GM18502 (cell line): Measurements from ENCODE around the gene ATP13A1.
"Not testable (repeated sequence)": the region's sequence is repeated elsewhere in the genome, so short reads cannot be mapped to it uniquely, and the experiment has no call there.

Experiments
- ATAC-seq: cut with Tn5 transposase; IDR thresholded peaks from one replicate; pipeline ENCODE4 v1.9.1; 2021; ENCODE audit warnings: mild to moderate bottlenecking; ENCODE audit not compliant: unreplicated experiment, poor library complexity

The ATP13A1 gene

GRCh38 chr19:19663256-19664120, at the start of gene ATP13A1:
Gene ATP13A1 (minus strand): TSS chr19:19663676. CDS start chr19:19663666, 10 bp downstream.
- ATAC-seq: peak; percentile 76

DNA sequence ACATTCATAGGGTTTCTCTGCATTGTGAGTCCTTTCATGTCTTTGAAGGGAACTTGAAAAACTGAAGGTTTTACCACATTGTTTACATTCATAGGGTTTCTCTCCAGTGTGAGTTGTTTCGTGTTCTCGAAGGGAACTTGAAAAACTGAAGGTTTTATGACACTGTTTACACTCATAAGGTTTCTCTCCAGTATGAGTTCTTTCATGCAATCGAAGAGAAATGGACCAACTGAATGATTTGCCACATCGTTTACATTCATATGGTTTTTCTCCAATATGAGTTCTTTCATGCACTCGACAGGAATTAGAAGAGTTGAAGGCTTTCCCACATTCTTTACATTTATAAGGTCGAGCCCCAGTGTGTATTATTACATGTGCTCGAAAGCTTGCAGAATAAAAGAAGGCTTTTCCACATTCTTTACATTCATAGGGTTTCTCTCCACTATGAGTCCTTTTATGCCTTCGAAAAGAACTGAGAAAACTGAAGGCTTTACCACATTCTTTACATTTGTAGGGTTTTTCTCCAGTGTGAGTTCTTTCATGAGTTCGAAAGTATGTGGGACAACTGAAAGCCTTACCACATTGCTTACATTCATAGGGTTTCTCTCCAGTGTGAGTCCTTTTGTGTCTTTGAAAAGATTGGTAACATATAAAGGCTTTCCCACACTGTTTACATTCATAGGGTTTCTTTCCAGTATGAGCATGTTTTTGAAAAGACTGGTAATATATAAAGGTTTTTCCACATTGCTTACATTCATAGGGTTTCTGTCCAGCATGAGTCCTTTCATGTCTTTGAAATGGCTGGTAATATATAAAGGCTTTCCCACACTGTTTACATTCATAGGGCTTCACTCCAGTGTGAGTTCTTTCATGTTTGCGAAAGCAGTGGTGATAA, 48.7 kb upstream of the ATP13A1 start:
- ATAC-seq: no peak

DNA sequence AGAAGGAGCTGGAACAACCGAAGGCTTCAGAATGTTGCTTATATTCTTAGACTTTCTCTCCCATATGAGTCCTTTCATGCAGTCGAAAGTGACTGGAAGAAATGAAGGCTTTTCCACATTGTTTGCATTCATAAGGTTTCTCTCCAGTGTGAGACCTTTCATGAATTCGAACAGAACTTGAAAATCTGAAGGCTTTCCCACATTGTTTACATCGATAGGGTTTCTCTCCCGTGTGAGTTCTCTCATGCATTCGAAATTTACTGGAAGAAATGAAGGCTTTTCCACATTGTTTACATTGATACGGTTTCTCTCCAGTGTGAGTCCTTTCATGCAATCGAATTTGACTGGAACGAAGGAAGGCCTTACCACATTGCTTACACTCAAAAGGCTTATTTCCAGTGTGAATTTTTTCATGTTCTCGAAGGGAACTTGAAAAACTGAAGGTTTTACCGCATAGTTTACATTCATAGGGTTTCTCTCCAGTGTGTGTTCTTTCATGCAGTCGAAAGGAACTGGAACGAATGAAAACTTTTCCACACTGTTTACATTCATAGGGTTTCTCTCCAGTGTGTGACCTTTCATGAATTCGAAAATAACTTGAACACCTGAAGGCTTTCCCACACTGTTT, 47.9 kb upstream of the ATP13A1 start:
- no peak for ATAC-seq

DNA sequence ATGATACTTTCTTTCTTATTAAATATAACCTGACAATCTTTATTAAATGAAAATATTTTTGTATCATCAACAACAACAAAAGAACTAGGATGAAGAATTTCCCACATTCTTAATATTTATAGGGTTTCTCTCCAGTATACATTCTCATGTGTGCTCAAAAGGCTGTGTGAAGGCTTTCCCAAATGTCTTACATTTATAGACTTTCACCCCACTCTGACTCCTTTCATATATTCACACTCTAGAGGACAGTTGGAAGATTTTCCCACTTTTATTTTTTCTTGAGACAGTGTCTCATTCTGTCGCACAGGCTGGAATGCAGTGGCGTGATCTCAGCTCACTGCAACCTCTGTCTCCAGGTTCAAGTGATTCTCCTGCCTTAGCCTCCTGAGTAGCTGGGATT, 47.0 kb upstream of the ATP13A1 start:
- no peak for ATAC-seq

DNA sequence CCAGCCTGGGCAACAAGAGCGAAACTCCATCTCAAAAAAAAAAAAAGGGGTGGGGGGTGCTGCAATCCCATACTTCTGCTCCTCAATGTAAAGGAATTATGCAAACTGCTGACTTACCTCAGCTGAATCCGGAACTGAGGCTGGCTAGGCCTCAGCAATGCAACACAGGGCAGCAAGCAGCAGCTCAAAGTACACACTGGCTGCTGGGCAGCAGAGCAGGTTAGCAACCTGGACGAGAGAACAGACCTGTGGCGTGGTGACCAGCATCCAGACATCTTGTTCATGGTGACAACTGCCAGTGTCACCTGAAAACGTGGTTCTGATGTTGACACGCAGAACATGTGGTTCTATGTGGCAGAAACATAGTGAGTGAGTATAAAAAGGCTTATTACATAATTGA, 41.4 kb upstream of the ATP13A1 start:
- no peak for ATAC-seq

DNA sequence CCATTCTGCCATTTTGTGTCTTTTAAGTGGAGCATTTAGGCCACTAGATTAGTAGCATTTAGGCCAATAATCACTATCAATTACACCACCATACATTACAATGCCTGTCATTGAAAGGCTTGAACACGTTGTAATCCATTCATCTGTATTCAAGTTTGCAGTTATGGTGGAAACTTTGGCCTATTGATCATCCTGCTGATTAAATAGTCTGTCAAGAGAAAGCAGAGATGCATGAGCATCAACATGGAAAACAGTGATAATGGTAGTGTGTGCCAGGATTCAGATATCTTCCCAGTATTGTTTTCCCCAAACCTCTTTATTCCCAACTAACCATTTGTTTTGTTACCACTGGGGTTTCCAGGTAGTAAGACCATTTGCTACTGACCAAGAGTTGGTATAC, 37.0 kb upstream of the ATP13A1 start:
- ATAC-seq: not testable (repeated sequence)

DNA sequence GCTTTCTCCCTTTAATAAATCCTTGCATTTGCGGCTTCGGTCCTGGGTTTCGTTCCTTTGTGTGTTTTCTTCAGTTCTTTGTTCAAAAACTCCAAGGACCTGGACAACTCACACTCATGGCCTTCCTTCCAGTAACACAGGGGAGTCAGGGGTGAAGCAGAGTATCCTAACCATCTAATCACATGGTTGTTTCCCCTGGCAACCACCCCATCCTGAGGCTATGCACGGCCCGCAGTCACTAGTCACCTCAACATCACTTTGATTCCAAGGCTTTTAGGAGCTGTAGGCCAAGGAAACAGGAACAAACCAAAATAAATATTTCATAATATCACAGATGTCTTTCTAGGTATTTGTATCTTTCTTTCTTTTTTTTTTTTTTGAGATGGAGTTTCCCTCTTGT, 34.1 kb upstream of the ATP13A1 start:
- no peak for ATAC-seq

DNA sequence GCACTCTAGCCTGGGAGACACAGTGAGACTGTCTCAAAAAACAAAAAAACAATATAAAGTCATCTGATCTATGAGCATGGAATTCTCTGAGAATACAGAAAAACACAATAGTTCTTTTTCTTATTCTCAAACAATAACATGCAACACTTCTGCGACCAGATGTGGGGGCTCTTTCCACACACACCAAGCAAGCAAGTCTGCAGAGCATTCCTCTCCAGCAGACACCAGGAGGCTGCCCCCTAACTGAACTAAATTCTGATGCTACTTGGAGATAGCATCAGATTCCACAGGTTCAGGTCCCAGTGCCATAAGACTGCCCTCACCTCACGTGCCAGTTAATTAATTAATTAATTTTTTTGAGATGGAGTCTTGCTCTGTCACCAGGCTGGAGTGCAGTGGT, 32.9 kb upstream of the ATP13A1 start:
- no peak for ATAC-seq

DNA sequence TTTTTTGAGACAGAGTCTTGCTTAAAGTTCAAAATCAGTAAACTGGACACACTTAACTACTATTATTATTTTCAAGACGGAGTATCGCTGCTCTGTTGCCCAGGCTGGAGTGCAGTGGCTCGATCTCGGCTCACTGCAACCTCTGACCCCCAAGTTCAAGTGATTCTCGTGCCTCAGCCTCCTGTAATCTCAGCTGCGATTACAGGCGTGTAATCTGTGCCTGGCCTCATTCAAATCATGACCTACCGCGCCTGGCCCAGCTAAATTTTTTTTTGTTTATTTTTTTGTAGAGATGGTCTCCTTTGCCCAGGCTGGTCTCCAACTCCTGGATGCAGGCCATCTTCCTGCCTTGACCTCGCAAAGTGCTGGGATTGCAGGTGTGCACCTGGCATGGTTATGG, 28.2 kb upstream of the ATP13A1 start:
- ATAC-seq: no peak

DNA sequence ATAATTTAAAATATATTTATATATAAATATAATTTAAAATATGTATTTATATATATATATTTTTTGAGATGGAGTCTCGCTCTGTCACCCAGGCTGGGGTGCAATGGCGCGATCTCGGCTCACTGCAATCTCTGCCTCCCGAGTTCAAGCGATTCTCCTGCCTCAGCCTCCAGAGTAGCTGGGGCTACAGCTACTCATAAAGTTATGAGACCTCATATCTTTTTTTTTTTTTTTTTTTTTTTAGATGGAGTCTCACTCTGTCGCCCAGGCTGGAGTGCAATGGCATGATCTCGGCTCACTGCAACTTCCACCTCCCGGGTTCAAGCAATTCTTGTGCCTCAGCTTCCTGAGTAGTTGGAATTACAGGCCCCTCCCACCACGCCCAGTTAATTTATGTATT, 25.5 kb upstream of the ATP13A1 start:
- ATAC-seq: not testable (repeated sequence)

DNA sequence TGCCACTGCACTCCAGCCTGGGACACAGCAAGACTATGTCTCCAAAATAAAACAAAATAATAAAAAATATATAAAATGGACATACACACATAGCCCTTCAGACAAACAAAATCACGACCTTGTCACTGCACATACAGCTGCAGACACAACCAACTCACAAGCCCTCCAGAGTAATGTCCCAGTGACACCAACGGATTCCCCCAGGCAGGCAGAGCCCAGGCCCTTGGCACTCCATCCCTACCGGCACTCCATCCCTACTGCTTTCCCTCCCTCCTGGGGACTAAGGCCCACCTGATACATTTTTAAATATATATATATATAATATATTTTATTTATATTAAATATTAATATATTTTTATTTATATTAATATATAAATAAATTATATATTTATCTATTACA, 23.6 kb upstream of the ATP13A1 start:
- ATAC-seq: no peak

DNA sequence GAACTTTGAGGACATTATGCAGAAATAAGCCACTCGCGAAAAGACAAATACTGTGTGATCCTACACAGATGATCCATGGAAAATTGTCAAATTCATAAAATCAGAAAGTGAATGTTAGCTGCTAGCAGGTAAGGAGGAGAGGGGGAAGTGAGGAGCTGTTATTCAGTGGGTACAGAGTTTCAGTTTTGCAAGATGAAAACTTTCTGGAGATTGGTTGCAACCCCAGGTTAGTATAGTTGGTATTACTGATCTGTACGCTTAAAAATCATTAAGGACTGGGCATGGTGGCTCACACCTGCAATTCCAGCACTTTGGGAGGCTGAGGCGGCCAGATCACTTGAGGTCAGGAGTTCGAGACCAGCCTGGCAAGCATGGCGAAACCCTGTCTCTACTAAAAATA, 23.1 kb upstream of the ATP13A1 start:
- no peak for ATAC-seq

- not testable (repeated sequence) for ATAC-seq
Measured at GRCh38 chr19:19686119-19686518, 22.6 kb upstream of the ATP13A1 start.

DNA sequence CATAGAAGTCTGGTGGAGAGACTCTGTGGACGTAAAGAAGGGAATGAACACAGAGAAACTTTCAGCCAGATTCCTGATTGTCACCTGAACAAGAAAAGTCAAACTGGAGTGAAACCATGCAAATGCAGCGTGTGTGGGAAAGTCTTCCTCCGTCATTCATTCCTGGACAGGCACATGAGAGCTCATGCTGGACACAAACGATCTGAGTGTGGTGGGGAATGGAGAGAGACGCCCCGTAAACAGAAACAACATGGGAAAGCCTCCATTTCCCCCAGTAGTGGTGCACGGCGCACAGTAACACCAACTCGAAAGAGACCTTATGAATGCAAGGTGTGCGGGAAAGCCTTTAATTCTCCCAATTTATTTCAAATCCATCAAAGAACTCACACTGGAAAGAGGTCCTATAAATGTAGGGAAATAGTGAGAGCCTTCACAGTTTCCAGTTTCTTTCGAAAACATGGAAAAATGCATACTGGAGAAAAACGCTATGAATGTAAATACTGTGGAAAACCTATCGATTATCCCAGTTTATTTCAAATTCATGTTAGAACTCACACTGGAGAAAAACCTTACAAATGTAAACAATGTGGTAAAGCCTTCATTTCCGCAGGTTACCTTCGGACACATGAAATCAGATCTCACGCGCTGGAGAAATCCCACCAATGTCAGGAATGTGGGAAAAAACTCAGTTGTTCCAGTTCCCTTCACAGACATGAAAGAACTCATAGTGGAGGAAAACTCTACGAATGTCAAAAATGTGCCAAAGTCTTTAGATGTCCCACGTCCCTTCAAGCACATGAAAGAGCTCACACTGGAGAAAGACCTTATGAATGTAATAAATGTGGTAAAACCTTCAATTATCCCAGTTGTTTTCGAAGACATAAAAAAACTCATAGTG, 15.9 kb upstream of the ATP13A1 start:
- no peak for ATAC-seq

DNA sequence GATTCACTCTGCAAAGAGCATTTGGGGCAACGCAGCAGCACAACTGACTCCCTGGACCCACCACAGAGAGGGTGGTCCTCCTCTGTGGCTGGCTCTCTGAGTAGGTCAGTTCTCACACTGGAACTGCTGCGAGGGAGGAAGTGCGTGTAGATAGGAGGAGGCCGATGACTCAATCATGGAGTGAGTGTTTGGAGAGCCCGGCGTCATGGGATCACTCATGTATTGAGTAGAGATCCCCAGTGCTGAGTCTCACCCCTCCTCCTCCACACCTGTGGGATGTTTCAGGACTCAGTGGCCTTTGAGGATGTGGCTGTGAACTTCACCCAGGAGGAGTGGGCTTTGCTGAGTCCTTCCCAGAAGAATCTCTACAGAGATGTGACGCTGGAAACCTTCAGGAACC, 14.1 kb upstream of the ATP13A1 start:
- ATAC-seq: no peak

DNA sequence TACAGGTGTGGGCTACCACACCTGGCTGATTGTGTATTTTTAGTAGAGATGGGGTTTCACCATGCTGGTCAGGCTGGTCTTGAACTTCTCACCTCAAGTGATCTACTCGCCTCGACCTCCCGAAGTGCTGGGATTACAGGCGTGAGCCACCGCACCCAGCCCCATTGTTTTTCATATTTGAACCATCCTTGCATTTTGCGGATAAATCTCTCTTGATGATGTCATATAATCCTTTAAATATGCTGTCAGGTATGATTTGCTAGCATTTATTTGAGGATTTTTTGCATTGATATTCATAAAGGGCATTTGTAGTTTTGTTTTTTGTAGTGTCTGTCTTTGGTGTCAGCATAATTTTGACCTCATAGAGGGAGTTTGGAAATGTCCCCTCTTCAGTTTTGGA, 10.8 kb upstream of the ATP13A1 start:
- no peak for ATAC-seq

- no peak for ATAC-seq
Measured at GRCh38 chr19:19672816-19673215, 9.3 kb upstream of the ATP13A1 start.

GRCh38 chr19:19670070-19670551, 6.6 kb upstream of the ATP13A1 start:
- no peak for ATAC-seq

GRCh38 chr19:19668230-19669012, 4.9 kb upstream of the ATP13A1 start, which contains the start of gene ZNF101:
Gene ZNF101 (plus strand): TSS chr19:19668839. CDS start chr19:19668964, 125 bp downstream.
- peak; percentile 70 for ATAC-seq
